HG03378 (cell line): ENCODE measurements around the gene SAPCD1.
"Not testable (repeated sequence)": the region's sequence is repeated elsewhere in the genome, so short reads cannot be mapped to it uniquely, and the experiment has no call there.

ENCODE experiments used
- ATAC-seq: cut with Tn5 transposase; IDR thresholded peaks from one replicate; pipeline ENCODE4 v1.9.1; 2021; ENCODE audit warnings: mild to moderate bottlenecking, moderate library complexity; ENCODE audit not compliant: unreplicated experiment

Gene SAPCD1

DNA sequence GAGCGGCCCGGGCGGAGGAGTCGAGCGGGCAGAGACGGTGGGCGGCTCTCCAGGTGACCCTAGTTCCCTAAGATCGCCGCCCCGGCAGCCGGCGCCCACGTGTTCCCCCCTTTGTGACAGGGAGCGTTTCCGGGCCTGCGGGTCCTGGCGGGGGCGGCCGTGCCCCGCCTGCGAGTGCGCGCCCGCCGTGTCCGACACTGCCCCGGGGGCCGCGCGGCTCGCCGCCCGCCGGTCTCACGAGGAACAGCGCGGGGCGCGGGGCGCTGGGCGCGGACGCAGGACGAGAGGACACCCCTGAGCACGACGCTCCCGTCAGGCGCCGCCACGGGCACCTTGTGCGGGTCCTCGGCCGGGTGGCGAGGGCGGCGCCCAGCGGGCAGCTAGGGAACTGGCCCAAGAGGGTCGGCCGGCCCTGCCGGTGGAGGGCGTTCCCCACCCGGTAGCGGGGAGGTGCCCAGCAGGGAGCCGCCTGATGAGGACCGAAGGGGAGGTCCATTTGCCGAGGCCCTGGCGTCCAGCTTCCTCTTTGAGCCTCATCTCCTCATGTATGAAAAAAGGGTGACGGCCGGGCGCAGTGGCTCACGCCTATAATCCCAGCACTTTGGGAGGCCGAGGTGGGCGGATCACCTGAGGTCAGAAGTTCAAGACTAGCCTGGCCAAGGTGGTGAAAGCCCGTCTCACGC lies 33.3 kb downstream of the SAPCD1 start, which contains the start of gene VARS1:
TSS of gene VARS1 (minus strand) at position 137 of the 683 bp plus-strand sequence. CDS start 535 bp downstream, outside the sequence.
- peak; percentile 45 for ATAC-seq

DNA sequence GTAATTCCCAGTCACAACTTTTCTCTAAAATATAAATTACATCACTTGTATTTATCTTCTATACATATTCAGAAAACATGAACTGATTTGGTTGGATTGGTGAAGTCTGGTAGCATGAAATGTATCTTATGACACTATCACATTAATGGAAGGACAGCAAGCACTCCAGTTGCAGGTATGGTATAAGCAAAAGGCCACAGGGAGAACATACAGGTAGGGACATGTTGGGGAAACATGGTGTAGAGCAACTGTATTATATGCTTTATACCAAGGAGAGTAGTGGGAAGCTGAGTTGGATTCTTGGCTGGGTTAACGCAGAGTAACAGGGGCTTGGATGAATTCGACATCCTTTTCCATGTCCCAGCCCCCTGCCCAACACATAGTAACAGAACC lies 34.5 kb downstream of the SAPCD1 start:
- ATAC-seq: no peak

DNA sequence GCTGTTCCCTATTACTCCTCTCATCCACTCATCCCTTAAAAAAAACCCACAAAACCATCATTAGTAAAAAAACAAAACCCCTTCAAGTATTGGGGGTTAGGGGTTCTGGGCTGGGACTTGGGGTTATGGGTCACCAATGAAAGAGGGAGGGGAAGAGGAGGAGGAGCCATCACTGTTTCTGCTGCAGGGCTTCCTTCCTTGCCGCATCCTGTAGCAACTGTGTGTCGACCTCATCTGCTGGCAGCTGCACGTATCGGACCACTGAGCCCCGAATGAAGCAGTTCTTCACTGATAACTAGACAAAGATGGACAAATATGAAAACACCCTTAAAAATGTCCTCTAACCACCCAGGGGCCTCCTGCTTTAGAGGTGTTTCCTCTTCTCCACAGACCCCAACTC lies 35.1 kb downstream of the SAPCD1 start:
- ATAC-seq: no peak

DNA sequence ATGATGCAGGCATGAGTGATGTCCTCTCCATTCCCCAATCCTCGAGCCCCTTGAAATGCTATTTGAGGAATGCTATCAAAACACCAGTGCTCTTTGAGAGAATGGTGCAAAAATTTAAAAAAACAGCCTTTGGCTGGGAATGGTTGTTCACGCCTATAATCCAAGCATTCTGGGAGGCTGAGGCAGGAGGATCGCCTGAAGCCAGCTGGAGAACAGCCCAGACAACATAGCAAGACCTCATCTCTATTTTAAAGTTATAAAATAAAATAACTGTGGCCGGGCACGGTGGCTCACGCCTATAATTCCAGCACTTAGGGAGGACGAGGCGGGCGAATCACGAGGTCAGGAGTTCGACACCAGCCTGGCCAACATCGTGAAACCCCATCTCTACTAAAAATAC lies 37.3 kb downstream of the SAPCD1 start:
- no peak for ATAC-seq

DNA sequence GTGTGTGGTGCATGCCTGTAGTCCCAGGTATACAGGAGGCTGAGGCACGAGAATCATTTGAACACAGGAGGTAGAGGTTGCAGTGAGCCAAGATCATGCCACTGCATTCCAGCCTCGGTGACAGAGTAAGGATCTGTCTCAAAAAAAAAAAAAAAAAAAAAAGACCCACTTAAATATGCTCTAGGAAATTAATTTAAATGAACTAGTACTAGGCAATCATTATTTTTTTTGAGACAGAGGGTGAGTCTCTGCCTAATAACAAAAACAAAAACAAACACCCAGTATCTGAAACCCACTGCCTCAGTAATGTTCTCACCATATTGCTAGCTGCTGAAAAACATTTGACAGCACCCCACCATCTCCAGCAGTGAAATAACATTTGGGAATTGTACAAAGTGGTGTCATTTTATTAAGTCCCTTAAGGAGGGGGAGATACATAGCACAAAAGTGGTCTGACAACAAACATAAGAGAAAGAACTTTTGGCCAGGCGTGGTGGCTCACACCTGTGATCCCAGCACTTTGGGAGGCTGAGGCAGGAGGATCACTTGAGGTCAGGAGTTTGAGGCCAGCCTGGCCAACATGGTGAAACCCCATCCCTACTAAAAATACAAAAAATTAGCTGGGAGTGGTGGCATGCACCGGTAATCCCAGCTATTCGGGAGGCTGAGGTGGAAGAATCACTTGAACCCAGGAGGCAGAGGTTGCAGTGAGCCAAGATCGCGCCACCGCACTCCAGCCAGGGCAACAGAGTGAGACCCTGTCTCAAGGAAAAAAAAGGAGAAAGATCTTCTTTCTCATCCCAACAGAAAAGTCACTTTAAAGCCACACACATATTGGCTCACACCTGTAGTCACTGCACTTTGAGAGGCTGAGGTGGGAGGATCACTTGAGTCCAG lies 38.8 kb downstream of the SAPCD1 start:
- not testable (repeated sequence) for ATAC-seq

DNA sequence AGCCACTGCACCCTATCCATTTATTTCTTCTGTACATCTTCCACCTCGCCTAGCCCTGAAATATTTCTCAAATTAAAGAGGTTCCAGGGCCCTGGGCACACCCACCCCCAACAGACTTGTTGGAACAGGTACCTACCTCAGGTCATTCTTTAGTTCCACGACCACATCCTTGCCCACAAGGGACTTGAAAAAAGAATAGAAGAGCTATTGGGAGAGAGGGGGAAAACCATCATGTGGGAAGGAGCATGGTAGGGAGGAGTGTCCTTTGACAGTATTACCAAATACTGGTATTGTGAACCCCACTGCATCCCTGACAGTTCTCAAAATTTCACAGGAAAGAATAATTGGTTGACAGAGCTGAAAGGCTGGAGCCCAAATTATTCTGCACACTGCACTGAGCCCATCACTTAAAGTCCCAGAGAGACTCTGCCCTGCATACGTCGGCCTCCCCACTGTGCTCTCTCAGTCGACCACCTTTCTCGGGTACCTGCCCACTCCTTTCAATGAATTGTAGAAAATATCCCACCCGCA lies 43.5 kb downstream of the SAPCD1 start:
- no peak for ATAC-seq

DNA sequence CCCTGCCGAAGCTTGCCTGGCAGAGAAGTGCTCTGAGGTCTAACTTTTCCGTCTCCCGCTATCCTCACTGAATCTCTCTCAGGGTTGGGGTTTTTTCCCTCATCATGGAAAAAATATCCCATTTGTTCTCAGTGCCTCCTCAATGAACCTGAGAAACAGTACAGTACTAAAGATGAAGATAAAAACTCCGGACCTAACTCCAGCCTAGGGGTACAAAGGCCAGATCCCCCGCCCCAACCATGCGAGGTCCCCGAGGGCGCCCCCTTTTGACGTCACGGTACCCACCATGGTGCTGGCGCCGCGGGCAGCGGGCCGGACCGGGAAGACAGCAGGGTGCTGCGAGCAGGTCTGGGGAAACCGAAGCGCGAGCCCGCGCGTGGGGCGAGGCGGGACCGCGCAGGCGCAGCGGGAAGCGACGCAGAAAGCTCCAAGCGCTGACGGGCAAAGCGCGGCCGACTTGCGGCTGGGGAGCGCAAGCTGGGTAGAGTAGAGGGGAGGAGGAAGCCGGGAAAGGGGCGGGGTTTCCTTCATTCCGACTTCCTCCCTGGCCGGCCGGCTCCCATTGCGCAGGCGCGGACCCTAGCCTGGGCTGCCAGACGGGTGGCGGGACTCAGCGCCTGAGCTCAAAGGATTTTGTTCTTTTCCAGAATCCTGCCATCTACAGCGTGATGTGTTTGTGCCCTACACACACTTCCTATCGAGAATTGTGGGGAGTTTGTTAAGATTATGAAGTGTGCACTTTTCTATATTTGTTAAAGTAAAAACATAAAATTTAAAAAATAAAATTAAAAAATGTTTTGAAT lies 44.2 kb downstream of the SAPCD1 start, which contains the start of gene LSM2:
TSS of gene LSM2 (minus strand) at position 497 of the 803 bp plus-strand sequence. CDS start at position 288, 209 bp downstream.
- ATAC-seq: peak; percentile 56

DNA sequence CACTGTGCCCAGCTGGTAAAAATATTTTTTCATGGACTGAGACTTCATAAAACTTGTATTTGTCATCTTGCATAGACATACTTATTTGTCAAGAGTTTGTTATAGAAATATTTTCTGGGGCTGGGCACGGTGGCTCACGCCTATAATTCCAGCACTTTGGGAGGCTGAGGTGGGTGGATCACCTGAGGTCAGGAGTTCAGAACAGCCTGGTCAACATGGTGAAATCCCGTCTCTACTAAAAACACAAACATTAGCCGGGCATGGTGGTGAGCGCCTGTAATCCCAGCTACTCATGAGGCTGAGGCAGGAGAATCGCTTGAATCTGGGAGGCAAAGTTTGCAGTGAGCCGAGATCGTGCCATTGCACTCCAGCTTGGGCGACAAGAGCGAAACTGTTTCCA lies 46.1 kb downstream of the SAPCD1 start:
- not testable (repeated sequence) for ATAC-seq

DNA sequence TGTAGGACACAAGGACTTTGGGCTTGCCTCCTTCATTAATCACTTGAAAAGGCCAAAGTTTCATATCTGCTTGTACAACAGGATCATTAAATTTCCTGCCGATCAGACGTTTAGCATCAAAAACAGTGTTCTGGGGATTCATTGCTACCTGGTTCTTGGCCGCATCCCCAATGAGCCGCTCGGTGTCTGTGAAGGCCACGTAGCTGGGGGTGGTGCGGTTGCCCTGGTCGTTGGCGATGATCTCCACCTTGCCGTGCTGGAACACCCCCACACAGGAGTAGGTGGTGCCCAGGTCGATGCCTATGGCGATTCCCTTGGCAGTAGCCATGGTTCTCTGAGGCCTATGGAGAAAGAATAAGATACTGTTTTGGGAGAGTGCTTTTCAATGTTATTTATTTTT lies 49.2 kb downstream of the SAPCD1 start:
- no peak for ATAC-seq

DNA sequence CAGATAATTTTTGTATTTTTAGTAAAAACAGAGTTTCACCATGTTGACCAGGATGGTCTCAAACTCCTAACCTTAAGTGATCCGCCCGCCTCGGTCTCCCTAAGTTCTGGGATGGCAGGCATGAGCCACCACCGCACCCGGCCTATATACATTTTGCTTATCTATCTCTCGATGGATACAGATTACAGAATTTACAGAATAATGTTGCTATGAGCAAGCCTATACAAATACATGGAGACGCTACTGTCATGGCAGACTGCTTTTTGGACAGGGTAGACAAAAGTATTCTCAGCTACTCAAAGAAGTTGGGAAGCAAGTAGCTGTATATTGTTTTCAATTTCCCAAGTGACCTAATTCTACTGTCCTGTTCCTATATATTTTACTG lies 51.0 kb downstream of the SAPCD1 start:
- no peak for ATAC-seq
